Measurements from ENCODE around the gene SPEG.

GRCh38 chr2:219493086-219493485 is 58.4 kb downstream of the SPEG start:
- TF ChIP-seq, protein P1, sequence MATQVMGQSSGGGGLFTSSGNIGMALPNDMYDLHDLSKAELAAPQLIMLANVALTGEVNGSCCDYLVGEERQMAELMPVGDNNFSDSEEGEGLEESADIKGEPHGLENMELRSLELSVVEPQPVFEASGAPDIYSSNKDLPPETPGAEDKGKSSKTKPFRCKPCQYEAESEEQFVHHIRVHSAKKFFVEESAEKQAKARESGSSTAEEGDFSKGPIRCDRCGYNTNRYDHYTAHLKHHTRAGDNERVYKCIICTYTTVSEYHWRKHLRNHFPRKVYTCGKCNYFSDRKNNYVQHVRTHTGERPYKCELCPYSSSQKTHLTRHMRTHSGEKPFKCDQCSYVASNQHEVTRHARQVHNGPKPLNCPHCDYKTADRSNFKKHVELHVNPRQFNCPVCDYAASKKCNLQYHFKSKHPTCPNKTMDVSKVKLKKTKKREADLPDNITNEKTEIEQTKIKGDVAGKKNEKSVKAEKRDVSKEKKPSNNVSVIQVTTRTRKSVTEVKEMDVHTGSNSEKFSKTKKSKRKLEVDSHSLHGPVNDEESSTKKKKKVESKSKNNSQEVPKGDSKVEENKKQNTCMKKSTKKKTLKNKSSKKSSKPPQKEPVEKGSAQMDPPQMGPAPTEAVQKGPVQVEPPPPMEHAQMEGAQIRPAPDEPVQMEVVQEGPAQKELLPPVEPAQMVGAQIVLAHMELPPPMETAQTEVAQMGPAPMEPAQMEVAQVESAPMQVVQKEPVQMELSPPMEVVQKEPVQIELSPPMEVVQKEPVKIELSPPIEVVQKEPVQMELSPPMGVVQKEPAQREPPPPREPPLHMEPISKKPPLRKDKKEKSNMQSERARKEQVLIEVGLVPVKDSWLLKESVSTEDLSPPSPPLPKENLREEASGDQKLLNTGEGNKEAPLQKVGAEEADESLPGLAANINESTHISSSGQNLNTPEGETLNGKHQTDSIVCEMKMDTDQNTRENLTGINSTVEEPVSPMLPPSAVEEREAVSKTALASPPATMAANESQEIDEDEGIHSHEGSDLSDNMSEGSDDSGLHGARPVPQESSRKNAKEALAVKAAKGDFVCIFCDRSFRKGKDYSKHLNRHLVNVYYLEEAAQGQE (IDR thresholded peaks at IDR 0.05): no peak
- TF ChIP-seq, protein P2, sequence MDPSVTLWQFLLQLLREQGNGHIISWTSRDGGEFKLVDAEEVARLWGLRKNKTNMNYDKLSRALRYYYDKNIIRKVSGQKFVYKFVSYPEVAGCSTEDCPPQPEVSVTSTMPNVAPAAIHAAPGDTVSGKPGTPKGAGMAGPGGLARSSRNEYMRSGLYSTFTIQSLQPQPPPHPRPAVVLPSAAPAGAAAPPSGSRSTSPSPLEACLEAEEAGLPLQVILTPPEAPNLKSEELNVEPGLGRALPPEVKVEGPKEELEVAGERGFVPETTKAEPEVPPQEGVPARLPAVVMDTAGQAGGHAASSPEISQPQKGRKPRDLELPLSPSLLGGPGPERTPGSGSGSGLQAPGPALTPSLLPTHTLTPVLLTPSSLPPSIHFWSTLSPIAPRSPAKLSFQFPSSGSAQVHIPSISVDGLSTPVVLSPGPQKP (IDR thresholded peaks at IDR 0.05; ENCODE audit: low read depth, low read length): no peak
- TF ChIP-seq POLR2A (IDR thresholded peaks at IDR 0.05; ENCODE audit: low read length) (no peak), EP300 (IDR thresholded peaks at IDR 0.05) (no peak), ZFP36 (IDR thresholded peaks at IDR 0.05; ENCODE audit: borderline replicate concordance, partially characterized antibody) (no peak), MYC (IDR thresholded peaks at IDR 0.05; ENCODE audit: borderline replicate concordance, low read length) (no peak), RCOR1 (IDR thresholded peaks at IDR 0.05; ENCODE audit: low read depth, low read length) (no peak), RFX5 (IDR thresholded peaks at IDR 0.05) (no peak)
- TF ChIP-seq, protein P3, sequence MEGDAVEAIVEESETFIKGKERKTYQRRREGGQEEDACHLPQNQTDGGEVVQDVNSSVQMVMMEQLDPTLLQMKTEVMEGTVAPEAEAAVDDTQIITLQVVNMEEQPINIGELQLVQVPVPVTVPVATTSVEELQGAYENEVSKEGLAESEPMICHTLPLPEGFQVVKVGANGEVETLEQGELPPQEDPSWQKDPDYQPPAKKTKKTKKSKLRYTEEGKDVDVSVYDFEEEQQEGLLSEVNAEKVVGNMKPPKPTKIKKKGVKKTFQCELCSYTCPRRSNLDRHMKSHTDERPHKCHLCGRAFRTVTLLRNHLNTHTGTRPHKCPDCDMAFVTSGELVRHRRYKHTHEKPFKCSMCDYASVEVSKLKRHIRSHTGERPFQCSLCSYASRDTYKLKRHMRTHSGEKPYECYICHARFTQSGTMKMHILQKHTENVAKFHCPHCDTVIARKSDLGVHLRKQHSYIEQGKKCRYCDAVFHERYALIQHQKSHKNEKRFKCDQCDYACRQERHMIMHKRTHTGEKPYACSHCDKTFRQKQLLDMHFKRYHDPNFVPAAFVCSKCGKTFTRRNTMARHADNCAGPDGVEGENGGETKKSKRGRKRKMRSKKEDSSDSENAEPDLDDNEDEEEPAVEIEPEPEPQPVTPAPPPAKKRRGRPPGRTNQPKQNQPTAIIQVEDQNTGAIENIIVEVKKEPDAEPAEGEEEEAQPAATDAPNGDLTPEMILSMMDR (IDR thresholded peaks at IDR 0.05): no peak

Data from A549 (cell line).